NK-92 (cell line): ENCODE data around the gene COG7.
"Not testable (repeated sequence)": the region's sequence is repeated elsewhere in the genome, so short reads cannot be mapped to it uniquely, and the experiment has no call there.

Experiments
- DNase-seq: peaks from one replicate; lab custom pipeline; 2025; ENCODE audit not compliant: unreplicated experiment; lab: John Stamatoyannopoulos, UW

The COG7 gene

DNA sequence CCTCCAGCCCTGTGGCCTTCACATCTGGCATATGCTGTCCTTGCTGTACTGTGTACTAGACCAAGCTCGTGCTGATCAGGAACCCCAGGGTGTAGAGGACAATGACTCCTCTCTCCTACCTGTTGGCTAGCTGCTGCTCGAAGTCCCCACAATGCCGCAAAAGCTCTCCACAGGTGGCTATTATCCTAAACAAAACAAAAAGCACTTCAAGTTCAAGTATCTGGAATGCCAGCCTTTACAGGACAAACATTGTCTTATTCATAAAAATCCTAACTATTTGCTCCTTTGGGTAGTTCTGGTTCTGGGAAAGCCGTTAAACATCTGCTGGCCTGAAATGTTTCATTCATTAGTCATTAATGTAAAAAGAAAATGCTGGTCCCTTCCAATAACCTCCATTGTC lies 42.8 kb downstream of the COG7 start:
- no peak for DNase-seq

DNA sequence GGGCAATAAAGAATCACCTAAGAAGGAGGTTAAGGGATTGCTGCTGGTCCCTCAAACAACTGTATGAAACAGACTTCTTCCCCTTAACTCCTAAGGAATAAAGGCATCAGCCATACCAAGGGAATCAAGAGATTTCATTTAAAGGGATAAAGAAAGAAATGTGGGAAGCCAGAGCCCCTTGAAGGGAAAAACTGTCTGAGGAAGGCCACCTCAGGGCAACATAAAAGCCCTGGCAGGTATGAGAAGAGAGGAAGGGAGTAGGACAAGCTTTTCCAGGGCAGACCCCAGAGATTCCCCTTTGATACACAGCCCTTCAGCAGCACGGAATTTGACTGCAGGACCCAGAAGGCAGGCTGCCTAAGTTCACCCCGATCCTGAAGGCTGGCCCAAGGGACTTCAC lies 43.5 kb downstream of the COG7 start:
- DNase-seq: no peak

DNA sequence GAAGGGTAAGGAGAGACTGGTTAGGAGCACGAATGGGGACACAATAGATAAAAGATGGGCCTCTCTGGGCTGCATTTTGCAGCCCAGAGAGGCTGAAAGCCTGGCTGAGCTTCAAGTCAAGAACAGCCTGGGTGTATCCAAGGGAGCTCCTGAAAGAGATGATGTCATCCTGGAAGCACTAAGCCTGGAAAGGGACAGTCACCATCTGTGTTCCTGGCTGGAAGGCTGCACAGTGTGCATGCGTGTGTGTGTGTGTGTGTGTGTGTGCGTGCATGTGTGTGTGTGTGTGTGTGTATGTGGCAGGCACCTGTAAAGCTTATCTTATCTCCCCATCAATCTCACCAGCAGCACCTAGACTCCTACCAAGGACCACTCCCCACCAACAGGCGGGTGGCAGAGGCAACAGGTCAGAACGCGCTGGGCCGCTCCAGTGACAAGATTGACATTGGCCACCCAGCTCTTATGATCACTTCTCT lies 44.1 kb downstream of the COG7 start:
- no peak for DNase-seq

DNA sequence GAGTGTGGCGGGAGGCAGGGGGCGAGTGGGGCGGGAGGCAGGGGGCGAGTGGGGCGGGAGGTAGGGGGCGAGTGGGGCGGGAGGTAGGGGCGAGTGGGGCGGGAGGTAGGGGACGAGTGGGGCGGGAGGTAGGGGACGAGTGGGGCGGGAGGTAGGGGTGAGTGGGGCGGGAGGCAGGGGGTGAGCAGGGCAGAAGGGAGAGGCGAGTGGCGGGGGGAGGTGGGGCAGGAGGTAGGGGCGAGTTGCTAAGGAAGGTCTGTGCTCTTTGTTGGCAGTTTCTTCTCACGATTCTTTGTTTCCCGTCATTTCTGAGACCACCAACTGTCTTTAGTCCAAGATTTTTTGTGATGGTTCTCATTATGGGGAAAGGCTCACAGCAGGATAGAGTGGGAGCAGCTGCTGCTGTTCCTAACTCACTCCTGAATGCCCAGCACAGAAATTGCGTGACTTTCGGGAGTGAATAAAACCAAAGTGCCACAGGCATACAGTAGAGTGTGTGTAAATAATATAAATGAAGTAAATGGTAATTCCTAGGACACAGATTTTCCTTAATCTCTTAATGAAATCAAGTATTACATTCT lies 44.7 kb downstream of the COG7 start:
- DNase-seq: no peak

DNA sequence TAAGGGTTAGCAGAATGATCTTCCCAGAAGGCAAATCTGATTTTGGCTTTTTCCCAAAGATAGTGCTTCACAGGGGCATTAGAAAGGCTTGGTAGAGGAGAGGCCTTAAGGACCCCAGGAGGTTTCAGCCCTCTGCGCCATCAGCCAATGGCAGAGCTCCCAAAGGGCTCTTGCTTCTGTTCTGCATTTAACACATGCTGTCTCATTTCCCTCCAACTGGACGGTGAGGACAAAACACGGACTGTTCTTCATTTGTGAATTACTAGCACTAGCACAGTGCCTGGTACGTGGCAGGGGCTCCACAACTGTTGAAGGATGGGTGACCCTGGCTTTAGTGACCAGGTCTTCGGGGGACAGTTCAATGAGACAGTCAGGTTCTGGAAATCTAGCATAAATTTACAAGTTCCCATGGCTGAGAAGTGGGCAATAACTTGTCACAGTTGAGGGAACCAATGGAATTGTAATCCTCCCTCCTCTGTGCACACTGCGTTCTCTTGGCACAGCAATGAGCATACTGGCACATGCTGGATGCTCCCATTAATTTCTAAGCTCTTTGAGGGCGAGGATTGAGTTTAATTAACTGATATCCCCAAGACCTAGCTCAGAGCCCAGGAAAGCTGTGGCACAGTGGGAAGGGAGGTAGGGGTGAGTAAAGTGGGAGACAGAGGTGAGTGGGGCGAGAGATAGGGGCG lies 45.4 kb downstream of the COG7 start:
- no peak for DNase-seq

DNA sequence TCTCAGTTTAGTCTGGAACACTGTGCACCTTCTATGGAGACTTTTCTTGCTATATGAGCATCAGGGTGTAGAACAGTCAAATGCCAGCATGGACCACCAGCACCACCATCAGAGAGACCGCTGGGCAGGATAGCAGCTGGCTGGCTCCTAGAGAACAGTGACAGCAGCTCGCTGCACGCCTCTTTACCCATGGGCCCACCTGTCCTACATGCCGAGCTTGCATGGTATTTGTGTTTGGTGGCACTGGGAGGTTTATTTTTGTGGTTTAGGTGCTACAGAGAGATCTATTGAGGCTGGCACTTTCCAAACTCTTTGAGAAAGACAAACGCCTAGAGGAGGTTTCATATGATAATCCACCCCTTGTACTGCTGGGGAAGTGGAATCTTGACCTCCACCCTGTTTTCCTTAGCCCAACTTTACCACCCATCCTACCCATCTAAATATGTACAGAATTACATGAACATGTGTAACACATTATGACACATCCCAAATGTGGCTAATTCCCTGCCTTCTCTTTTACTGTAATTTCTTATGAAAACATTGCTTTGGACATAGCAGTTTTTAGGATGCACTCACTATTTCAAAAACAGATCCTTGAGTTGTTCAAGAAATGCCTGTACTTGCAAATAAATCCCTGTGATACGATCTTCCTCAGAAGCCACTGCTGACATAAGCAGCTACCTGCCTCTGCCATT lies 46.3 kb downstream of the COG7 start:
- DNase-seq: no peak

DNA sequence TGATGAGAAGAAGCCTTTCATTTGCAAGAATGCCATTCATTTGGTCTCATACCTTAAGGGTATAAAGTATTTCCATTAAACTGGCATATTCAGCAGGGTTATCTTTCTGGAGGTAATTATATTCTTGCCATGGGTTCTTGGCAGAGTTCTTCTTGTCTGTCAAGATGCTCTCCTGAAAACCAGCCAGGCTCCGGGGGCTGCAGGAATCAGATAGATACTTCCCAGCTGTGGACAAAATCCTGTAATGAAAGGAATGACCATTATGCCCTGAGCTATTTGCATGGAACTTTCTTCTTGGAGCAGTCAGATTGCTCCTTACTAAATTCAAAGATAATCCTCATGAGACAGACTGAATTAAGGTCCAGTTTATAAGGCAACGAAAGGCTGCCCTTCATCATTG lies 47.0 kb downstream of the COG7 start:
- DNase-seq: no peak

DNA sequence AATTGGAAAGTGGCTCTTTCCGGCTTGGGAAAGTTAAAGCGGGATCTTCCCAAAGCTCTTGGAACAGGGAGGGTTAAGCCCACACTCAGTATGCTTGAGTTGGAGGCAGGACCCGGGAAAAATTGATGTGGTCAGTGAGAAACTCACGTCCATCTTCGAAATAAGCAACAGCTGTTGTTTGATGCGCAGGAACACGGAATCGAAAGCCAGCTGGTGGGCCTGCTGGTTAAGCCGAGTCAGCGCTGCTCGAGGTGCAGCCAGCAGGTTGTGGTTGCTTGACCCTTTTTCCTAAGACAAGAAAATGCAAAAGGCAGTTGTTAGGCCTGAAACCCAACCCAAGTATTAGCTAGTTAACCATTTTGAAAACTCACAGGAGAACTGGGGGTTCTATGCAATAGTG lies 49.4 kb downstream of the COG7 start:
- no peak for DNase-seq

DNA sequence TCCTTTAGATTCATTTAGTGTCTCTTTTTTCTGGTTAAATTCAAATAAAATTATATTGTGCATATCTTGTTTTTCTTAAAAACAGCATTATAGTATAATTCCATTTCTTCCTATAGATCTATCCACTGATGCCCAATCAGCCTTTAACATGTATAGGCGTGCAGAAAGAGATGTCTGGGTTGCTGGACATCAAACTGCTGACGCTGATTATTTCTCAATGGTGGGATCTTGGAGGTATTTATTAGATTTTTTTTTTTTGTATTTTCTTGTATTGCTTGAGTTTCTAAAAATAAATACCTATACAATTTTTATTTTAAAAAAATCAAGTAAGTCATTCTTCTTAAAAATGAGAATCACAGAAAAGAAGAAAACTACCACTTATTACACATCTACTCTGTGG lies 50.9 kb downstream of the COG7 start:
- DNase-seq: no peak

DNA sequence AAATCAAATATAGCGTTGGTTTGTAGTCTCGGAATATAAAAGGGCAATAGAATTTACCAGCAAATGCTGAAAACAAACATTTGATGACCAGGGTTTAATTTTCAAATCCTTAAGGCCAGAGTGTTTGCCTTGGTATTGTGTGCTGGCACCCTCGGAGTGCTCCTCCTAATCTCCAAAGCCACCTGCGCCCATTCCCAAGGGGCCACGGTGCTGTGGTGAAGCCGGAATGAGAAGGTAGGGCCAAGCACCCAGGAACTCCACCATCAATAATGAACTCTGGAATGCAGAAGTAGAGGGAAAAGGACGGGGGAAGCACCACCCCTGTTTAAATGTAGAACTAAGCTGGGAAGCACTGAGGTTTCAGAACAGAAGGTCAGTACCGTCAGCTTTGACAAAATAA lies 51.9 kb downstream of the COG7 start:
- no peak for DNase-seq

DNA sequence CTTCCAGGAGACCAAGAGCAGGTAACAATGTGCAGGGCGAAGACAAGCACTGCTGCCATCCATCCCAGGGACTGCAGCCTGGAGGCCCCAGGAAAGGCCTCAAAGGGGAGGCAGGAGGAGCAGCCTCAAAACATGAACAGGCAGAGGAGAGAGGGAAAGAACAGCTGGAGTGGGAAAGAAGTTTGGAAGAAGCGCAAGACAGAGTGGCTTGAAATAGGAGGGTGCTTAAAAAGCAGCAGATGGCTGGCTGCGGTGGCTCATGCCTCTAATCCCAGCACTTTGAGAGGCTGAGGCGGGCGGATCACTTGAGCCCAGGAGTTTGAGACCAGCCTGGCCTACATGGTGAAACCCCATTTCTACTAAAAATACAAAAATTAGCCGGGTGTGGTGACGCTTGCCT lies 52.5 kb downstream of the COG7 start:
- DNase-seq: not testable (repeated sequence)

DNA sequence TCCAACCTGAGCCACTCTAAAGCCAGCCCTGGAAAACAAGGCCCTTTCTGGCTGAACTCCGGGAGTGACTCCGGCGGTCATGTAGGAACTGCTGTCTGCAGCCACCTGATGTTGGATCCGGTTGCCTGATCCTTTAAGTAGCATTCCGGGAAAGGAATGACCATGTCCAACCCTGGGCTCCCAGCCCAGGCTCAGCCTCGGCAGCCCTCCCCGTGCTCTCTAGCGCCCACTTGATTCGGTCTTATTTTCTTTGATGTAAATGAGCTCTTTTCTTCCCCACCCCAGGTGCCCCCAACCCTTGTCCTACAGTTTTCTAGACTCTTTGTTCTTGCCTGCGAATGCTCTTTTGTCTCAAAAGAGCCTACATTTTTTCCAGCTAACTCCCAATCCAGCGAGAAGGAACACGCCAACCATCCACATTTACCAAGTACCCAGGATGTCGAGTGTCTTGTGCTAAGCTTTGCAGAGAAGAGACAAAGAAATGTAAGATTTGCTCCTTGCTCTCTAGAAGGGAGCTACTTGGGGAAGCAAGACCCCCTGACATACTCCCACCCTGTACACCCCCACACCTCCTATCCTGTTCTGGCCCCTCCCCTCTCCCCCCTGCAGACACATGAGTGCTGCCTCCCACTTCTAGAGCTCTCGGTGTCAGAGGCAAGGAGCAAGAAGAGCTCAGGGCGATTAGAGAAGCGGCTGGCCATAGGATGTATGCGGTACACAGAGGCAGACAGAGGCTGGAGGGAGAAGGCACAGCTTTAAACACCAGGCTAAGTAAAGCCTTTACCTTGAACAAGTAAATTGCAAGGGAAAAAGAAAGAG lies 53.8 kb downstream of the COG7 start:
- DNase-seq: no peak

DNA sequence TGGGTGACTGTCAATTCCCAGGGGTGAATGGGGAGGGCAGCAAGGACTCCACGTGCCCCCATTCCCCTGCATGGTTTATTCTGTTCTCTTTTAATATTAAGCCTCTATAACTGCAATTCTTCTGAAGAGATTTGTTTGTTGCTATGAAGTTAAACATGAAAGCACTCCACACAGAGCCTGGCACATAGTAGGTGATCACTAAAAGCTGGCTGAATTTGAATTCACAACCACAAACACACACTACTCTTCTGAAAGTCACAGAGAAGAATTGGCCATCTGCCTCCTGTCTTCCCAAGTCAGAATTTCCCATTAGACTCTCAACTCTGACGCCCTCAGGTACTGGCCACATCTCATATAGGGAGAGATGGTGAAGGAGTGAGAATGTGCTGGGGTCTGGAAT lies 55.5 kb downstream of the COG7 start:
- no peak for DNase-seq

DNA sequence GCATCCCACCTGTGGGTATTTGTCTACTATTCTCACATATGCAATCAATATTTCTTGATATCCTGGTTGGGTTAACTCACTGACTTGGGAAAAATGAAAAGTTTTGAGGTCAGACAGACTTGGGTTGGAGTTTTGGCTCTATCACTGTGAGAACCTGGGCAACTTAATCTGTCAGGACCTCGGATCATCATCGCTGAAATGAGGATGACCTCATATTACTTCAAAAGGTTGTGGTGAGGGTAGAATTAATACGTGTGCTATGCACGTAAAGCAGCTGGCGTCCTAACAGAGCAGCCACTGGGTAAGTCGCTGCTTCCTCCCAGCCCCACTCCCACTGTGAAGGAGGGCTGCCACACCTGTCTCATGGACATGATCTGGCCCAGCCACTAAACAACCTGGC lies 57.3 kb downstream of the COG7 start:
- no peak for DNase-seq

DNA sequence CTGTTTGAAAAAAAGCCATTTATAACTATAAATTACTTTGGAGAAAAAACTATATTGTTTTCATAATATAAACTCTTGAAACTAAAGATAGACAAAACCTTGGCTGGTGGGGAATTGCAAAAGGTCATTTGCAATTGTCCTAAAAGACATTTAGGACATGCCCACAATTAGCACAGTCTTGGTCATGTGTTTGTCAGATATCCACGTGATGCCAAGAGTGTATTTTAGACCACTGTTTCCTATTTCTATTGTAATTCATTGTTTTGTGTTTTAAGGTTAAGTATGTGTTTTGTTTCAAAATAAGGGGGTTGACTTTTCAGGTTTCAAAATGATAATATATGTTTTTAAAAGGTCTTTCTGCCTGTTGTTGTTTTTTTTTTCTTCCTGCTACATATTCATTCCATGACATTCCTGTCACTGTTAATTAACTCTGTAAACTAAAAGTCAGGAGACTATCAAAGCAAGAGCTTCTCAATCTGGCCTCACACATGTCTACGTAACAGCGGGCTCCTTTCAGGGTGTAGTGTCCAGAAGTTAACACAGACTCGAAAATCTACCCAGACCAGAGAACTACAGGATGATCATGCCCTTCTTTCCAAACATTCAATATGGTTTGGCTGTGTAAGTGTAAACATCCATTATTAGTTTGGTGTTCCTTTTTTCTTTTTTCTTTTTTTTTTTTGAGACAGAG lies 58.7 kb downstream of the COG7 start:
- no peak for DNase-seq

DNA sequence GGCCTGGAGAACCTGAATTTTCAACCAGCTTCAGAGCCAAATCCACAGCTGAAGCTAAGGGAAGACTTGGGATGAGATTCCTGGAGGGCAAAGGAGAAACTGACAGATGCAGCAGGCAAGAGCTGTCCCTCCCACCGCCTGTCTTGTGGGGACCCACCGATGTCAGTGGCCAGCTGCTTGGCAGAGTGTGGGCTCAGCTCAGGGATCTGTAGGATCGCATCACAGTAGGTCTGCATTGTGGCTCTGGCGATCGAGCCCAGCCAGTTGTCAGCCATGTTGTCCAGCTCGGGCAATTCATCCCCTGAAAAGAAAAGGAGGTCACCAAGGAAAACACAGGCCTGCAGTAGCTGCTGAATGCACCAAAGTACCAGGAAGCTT lies 60.8 kb downstream of the COG7 start:
- DNase-seq: no peak

DNA sequence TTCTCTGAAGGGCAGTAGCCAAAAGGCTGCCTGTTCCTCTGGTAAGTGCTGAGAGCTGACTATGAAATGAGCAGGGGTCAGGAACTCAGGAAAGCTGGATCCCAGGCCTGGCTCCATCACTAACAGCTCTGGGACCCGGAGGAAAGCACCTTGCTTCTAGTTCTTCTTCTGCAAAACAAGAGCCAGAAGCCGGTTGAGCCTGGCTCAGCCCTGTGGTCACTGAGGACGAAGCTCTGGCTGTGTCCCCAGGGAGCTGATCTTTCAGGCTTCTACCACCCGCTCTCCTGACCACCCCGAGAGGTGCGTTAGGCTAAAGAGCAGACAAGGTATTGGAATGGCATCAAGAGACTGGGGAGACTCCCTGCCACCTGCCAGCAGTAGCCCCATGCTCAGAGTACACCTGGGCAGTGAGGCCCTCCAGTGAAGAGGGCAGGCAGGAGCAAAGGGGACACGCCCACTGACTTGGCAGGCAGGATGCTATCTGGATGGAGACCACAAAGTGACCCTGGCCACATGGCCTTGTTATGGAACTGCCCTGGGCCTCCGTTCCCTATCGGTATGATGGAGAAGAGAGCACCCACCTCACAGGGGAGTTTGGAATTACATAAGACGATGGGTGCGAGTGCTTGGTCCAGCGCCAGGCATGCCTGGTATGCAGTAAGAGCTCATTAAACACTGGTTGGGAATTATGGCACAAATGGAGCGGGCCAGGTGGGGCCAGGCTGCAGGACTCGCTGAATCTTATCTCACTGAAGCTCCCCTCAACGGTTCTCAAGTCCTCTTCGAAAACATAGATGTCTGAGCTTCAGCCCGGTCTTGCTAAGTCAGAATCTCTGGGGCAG lies 61.4 kb downstream of the COG7 start:
- DNase-seq: no peak

DNA sequence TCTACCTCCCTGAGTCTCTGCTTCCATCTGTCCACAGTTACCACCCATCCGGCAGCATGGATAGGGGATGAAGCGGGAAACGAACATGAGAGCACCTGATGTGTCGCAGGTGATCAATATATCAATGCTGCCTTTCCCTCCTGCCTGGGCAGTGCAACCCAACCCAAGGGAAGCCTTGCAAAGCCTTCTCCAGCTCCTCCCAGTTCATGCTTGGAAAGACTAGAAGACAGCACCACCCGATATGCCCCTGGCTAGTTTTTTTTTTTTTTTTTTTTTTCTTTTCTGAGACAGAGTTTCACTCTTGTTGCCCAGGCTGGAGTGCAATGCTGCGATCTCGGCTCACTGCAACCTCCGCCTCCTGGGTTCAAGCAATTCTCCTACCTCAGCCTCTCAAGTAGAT lies 63.1 kb downstream of the COG7 start:
- not testable (repeated sequence) for DNase-seq

DNA sequence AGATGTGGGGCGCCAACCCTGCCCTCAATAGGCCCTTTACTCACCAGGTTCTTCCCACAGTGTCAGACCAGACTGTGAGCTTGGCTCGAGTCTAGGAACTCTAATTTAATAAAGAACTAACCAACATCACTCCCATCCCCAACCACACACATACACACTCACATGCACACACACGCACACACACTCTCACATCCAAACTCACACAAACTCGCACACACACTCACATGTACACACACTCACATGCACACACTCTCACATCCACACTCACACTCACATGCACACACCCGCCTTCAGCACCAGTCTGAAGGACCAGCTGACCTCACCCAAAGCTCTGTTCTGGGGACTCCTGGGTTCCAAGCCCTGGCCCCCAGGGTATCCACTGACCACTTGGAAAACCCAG lies 63.8 kb downstream of the COG7 start:
- no peak for DNase-seq

DNA sequence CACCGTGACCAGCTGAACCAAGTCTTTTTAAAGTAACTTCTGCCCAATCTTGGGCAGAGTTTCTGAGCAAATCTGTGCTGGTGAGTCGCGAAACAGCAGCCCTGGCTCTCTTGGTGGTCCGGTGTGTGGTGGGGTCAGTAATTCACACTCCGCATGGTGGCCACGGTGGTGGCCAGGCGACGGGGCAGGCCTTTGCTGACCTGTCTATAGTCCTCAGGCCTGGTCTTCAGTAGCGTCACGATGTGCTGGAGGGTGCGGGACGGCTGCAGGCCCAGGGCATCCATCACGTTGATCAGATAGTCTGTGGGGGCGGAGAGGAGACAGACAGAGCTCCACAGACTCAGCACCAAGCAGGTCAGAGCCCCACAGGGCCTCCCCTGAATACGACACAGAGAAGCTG lies 64.2 kb downstream of the COG7 start:
- no peak for DNase-seq
